ENCODE data around the gene SERHL2. TPM values are rescaled to one million over a fixed set of nuclear protein-coding genes. Genes with fewer than 3 reads are reported as not detected.
"Not testable (repeated sequence)": the region's sequence is repeated elsewhere in the genome, so short reads cannot be mapped to it uniquely, and the experiment has no call there.

The SERHL2 gene
- total and polyA plus RNA-seq, 9 donors = 2.0 to 4.4 (median 2.9) TPM

DNA sequence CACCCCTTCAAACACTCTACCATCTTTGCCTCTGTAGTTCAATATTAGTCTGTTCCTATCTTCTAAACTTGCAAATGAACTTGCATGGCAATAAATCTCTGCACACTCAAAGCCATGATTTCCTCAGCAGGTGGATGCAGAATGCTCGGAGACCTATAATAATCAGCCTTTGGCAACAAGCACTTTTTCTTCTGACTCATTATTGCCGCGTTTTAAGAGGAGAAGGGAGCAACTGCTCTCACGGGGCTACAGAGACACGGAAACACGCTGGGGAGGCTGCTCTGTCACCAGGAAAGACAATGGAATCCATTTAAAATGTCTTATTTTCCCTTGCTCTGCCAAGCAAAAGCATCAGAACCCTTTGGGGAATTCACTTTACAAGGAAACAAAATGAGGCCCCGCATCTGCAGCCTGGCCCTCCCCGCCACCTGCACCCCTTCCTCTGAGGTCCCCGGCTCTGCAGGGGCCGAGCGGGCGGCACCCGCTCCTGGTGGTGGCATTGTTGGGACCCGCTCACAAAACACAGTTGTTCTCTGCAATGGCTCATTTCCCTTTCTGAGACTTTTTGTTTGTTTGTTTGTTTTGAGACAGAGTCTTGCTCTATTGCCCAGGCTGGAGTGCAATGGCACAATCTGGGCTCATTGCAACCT, 18.5 kb upstream of the SERHL2 start:
- not testable (repeated sequence) for H3K4me3 ChIP-seq (ENCODE audit: low read length); H3K9me3 ChIP-seq (replicated peaks; ENCODE audit: control insufficient read depth, low read depth, low read length); H3K27me3 ChIP-seq (ENCODE audit: control insufficient read depth, insufficient read depth, low read length); H3K36me3 ChIP-seq (ENCODE audit: control insufficient read depth, insufficient read depth, low read length); H3K27ac ChIP-seq (ENCODE audit: low read length); DNase-seq; H3K4me1 ChIP-seq (ENCODE audit: control insufficient read depth, insufficient read depth, low read length)
- WGBS (ENCODE audit: insufficient coverage) = no CpG with 5 or more reads among the region's 14 CpGs

DNA sequence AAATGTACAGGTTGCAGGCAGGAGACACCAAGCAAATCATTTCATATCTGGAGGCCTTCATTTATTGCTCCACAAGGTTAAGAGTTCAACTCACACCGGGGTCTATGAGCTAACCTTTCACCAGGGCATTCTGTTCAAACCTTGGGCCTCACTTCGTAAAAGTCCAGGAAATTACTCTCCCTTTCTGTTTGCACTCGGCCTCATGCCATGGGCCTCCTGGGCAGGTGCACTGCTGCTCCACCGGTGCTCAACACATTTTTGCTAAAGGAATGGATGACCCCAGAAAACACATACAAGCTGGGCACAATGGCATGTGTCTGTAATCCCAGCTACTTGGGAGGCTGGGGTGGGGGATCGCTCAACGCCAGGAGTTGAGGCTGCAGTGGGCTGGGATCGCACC, 17.6 kb upstream of the SERHL2 start:
- H3K4me3 ChIP-seq (ENCODE audit: low read length) = no peak overlapping the region
- 64% methylated on average over 6 of the region's 7 CpGs for WGBS (ENCODE audit: insufficient coverage)

DNA sequence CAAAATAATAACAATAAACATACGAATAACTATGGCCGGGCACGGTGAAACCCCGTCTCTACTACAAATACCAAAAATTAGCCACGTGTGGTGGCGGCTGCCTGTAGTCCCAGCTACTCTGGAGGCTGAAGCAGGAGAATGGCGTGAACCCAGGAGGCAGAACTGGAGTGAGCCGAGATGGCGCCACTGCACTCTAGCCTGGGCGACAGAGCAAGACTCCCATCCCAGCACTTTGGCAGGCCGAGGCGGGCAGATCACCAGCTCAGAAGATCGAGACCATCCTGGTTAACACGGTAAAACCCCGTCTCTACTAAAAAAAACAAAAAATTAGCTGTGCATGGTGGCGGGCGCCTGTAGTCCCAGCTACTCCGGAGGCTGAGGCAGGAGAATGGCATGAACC, 17.1 kb upstream of the SERHL2 start:
- H3K27me3 ChIP-seq (ENCODE audit: control insufficient read depth, insufficient read depth, low read length); H3K36me3 ChIP-seq (ENCODE audit: control insufficient read depth, insufficient read depth, low read length); DNase-seq; H3K9me3 ChIP-seq (replicated peaks; ENCODE audit: control insufficient read depth, low read depth, low read length); H3K4me1 ChIP-seq (ENCODE audit: control insufficient read depth, insufficient read depth, low read length); H3K27ac ChIP-seq (ENCODE audit: low read length); H3K4me3 ChIP-seq (ENCODE audit: low read length): not testable (repeated sequence)
- WGBS (ENCODE audit: insufficient coverage) = 95% methylated on average over 17 of the region's 18 CpGs

More for the DNA sequence above, 17.6 kb upstream of the SERHL2 start:
- Histone ChIP-seq H3K4me1 (ENCODE audit: control insufficient read depth, insufficient read depth, low read length) (no peaks in the 10 kb centered on the region), H3K27me3 (ENCODE audit: control insufficient read depth, insufficient read depth, low read length) (no peaks in the 10 kb centered on the region), H3K9me3 (replicated peaks; ENCODE audit: control insufficient read depth, low read depth, low read length) (no peaks in the 10 kb centered on the region), H3K36me3 (ENCODE audit: control insufficient read depth, insufficient read depth, low read length) (no peaks in the 10 kb centered on the region), H3K27ac (ENCODE audit: low read length) (no peak overlapping the region)
- DNase-seq = no peak

DNA sequence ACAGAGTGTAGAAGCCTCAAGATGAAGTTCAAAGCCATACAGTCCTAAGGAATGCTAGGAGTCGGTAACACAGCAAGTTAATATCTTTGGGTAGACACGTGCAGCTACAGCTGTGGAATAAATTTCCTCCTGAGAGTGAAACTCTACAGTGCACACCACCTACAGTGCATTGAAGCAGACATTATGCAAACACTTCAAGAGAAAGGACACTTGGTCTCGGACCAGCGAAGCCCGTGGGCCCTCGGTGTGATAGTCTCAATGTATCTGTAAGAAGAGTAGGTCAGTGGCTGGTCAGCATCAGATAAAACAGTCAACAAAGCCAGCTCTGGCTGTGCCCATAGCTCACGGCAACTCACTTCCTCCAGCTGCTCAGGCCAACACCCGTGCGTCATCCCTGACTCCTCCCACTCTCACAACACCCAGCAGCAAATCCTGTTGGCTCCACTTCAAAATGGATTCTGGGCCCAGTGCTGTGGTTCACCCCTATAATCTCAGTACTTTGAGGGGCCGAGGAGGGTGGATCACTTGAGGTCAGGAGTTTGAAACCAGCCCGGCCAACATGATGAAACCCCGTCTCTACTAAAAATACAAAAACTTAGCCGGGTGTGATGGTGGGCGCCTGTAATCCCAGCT, 16.4 kb upstream of the SERHL2 start:
- not testable (repeated sequence) for H3K27ac ChIP-seq (ENCODE audit: low read length)

DNA sequence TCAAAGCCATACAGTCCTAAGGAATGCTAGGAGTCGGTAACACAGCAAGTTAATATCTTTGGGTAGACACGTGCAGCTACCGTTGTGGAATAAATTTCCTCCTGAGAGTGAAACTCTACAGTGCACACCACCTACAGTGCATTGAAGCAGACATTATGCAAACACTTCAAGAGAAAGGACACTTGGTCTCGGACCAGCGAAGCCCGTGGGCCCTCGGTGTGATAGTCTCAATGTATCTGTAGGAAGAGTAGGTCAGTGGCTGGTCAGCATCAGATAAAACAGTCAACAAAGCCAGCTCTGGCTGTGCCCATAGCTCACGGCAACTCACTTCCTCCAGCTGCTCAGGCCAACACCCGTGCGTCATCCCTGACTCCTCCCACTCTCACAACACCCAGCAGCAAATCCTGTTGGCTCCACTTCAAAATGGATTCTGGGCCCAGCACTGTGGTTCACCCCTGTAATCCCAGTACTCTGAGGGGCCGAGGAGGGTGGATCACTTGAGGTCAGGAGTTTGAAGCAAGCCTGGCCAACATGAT, 14.5 kb upstream of the SERHL2 start:
- H3K36me3 ChIP-seq (ENCODE audit: control insufficient read depth, insufficient read depth, low read length); H3K4me3 ChIP-seq (ENCODE audit: low read length); H3K9me3 ChIP-seq (replicated peaks; ENCODE audit: control insufficient read depth, low read depth, low read length); H3K4me1 ChIP-seq (ENCODE audit: control insufficient read depth, insufficient read depth, low read length); DNase-seq; H3K27ac ChIP-seq (ENCODE audit: low read length); H3K27me3 ChIP-seq (ENCODE audit: control insufficient read depth, insufficient read depth, low read length): not testable (repeated sequence)
- WGBS (ENCODE audit: insufficient coverage) = no CpG with 5 or more reads among the region's 11 CpGs

More for the DNA sequence above, 16.4 kb upstream of the SERHL2 start:
- H3K27me3 ChIP-seq (ENCODE audit: control insufficient read depth, insufficient read depth, low read length); DNase-seq; H3K9me3 ChIP-seq (replicated peaks; ENCODE audit: control insufficient read depth, low read depth, low read length); H3K4me3 ChIP-seq (ENCODE audit: low read length); H3K4me1 ChIP-seq (ENCODE audit: control insufficient read depth, insufficient read depth, low read length); H3K36me3 ChIP-seq (ENCODE audit: control insufficient read depth, insufficient read depth, low read length): not testable (repeated sequence)
- 100% methylated on average over 1 of the region's 14 CpGs for whole genome bisulfite sequencing (ENCODE audit: insufficient coverage)

DNA sequence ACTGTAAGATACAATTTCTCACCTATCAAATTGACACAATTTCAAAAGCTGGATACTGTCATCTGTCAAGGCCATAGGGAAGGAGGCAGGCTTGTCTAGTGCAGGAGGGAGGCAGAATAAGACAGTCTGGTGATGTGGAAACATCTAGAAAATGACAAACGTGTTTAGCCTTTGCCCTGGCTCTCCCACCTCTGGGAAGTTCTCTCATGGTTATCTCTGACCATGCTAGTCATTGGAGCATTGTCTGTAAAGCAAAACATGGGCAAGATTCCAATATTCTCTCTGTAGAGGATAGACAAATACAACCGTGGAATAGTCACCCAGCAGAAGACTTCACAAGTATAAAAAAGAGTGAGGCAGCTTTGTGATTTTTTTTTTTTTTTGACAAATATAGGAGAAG, 9.1 kb upstream of the SERHL2 start:
- 22% methylated on average over 1 of the region's 2 CpGs for WGBS (ENCODE audit: insufficient coverage)
- H3K36me3 ChIP-seq (ENCODE audit: control insufficient read depth, insufficient read depth, low read length) = no peaks in the 10 kb centered on the region

DNA sequence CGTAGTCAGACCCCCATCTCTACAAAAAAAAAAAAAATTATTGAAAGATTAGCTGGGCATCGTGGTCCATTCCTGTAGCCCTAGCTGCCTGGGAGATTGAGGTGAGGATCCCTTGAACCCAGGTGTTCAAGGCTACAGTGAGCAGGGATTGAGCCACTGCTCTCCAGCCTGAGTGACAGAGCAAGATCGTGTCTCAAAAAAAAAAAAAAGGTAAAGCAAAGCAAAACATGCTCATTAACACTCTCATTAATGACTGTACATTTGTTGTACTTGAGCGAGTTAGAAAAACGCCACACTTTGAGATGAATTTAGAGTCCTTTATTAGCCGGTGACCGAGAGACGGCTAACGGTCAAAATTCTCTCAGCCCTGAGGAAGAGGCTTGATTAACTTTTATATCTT, 6.2 kb upstream of the SERHL2 start:
- WGBS (ENCODE audit: insufficient coverage) = 73% methylated on average over 7 of the region's 9 CpGs
- no peaks in the 10 kb centered on the region for H3K36me3 ChIP-seq (ENCODE audit: control insufficient read depth, insufficient read depth, low read length)
- no peak overlapping the region for H3K4me3 ChIP-seq (ENCODE audit: low read length)
- no peaks in the 10 kb centered on the region for H3K9me3 ChIP-seq (replicated peaks; ENCODE audit: control insufficient read depth, low read depth, low read length)
- H3K4me1 ChIP-seq (ENCODE audit: control insufficient read depth, insufficient read depth, low read length) = no peaks in the 10 kb centered on the region
- peaks cover 10% of the 10 kb centered on the region for H3K27me3 ChIP-seq (ENCODE audit: control insufficient read depth, insufficient read depth, low read length)
- no peak overlapping the region for H3K27ac ChIP-seq (ENCODE audit: low read length)
- DNase-seq = no peak

More for the DNA sequence above, 9.1 kb upstream of the SERHL2 start:
- no peaks in the 10 kb centered on the region for H3K9me3 ChIP-seq (replicated peaks; ENCODE audit: control insufficient read depth, low read depth, low read length)
- peaks cover 7% of the 10 kb centered on the region for H3K27me3 ChIP-seq (ENCODE audit: control insufficient read depth, insufficient read depth, low read length)
- no peak overlapping the region for H3K4me3 ChIP-seq (ENCODE audit: low read length)
- no peaks in the 10 kb centered on the region for H3K4me1 ChIP-seq (ENCODE audit: control insufficient read depth, insufficient read depth, low read length)
- no peak overlapping the region for H3K27ac ChIP-seq (ENCODE audit: low read length)
- no peak for DNase-seq

DNA sequence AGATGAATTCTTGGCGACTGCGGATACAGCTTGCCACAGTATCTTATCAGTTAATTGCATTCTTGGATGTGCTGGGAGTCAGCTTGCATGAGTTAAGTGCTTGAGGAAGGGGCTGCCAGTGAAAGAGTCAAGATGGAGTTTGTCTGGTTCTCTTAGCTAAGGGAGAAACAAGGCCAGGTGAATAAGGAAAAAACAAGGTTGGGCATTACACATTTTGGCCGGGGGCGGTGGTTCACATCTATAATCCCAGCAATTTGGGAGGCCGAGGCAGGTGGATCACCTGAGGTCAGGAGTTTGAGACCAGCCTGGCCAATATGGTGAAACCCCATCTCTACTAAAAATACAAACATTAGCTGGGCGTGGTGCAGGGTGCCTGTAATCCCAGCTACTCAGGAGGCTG, 5.6 kb upstream of the SERHL2 start:
- not testable (repeated sequence) for H3K4me3 ChIP-seq (ENCODE audit: low read length); DNase-seq; H3K36me3 ChIP-seq (ENCODE audit: control insufficient read depth, insufficient read depth, low read length); H3K4me1 ChIP-seq (ENCODE audit: control insufficient read depth, insufficient read depth, low read length); H3K9me3 ChIP-seq (replicated peaks; ENCODE audit: control insufficient read depth, low read depth, low read length); H3K27ac ChIP-seq (ENCODE audit: low read length)
- WGBS (ENCODE audit: insufficient coverage) = 76% methylated on average over 3 of the region's 6 CpGs
- peaks cover 10% of the 10 kb centered on the region for H3K27me3 ChIP-seq (ENCODE audit: control insufficient read depth, insufficient read depth, low read length)

DNA sequence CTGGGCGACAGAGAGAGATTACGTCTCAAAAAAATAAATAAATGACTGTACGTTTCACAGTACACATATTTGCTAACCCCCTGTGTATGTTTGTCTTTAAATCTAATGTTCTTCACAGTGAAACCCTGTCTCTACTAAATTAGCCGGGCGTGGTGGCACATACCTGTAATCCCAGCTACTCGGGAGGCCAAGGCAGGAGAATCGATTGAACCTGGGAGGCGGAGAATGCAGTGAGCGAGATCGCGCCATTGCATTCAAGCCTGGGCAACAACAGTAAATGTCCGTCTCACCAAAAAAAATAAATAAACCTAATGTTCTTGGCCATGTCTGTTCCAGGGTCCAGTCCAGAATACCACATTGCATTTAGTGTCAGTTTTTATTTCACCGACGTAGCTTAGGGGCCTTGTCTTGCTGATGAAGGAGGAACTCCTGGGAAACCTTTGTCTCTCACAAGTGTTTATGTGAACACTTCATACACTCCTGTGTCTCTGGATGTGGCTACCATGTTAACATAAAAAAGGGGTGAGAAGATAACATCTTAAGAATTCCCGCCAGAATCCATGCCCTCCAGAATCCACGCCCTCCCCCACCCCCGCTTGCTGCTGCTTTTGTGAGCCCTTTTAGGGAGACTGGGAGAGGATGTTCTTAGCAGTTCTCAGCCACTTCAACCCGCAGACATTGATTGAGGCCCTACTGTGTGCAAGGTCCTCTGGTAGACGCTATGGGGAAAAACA, 5.0 kb upstream of the SERHL2 start:
- peaks cover 10% of the 10 kb centered on the region for H3K27me3 ChIP-seq (ENCODE audit: control insufficient read depth, insufficient read depth, low read length)
- H3K4me3 ChIP-seq (ENCODE audit: low read length) = no peak overlapping the region
- no peaks in the 10 kb centered on the region for H3K36me3 ChIP-seq (ENCODE audit: control insufficient read depth, insufficient read depth, low read length)
- WGBS (ENCODE audit: insufficient coverage) = 89% methylated on average over 12 of the region's 19 CpGs
- no peak for DNase-seq
- H3K4me1 ChIP-seq (ENCODE audit: control insufficient read depth, insufficient read depth, low read length) = peaks cover under 1% of the 10 kb centered on the region
- no peak overlapping the region for H3K27ac ChIP-seq (ENCODE audit: low read length)
- no peaks in the 10 kb centered on the region for H3K9me3 ChIP-seq (replicated peaks; ENCODE audit: control insufficient read depth, low read depth, low read length)

DNA sequence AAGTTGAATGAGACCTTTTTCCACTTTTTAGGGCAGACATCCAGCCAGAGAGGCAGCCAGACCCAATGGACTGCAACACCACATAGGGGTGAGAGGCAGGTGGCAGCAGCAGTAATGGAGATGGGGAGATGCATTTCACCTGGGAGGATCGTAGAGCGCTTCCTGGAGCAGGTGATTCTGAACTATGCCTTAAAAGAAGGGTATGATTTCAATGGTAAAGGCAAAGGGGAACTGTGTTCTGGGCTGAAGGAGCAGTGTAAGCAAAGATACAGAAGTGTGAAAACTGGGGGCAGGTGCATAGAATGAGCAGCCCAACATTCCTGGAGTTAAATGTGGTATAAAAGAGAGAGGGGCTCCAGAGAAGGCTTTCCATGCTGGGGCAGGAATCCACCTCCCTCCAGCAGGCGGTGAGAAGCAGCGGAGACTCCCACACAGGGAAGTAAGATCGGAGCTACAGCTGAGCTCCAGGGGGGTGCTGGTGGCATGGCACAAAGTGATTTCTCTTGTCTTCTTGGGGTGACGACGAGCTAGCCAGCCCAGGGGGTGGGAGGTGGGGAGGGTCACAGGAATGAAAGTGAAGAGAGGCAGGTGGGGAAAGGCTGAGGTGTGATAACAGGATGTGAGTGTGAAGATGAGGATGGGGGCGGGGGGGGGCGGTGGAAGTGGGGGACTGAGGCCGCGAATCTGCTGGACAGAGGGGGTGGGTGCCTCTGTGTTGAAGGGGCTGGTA, 4.3 kb upstream of the SERHL2 start:
- H3K4me3 ChIP-seq (ENCODE audit: low read length) = no peak overlapping the region
- 70% methylated on average over 9 of the region's 11 CpGs for WGBS (ENCODE audit: insufficient coverage)
- H3K36me3 ChIP-seq (ENCODE audit: control insufficient read depth, insufficient read depth, low read length) = no peaks in the 10 kb centered on the region
- H3K27ac ChIP-seq (ENCODE audit: low read length) = no peak overlapping the region
- peaks cover 14% of the 10 kb centered on the region for H3K27me3 ChIP-seq (ENCODE audit: control insufficient read depth, insufficient read depth, low read length)
- no peaks in the 10 kb centered on the region for H3K9me3 ChIP-seq (replicated peaks; ENCODE audit: control insufficient read depth, low read depth, low read length)
- no peak for DNase-seq
- H3K4me1 ChIP-seq (ENCODE audit: control insufficient read depth, insufficient read depth, low read length) = peaks cover 8% of the 10 kb centered on the region
